ENCODE results near the gene BCR. TPM values are rescaled to one million over a fixed set of nuclear protein-coding genes. Genes with fewer than 3 reads are reported as not detected.

BCR gene
- total RNA-seq, 3 donors from 2014 or later: 43.6 to 56.0 (median 49.5) TPM

- intact Hi-C loops (cut with DNase I, micrococcal nuclease): no loop called here
- no peaks in the 10 kb centered on the region for H3K4me1 ChIP-seq (ENCODE audit: low read depth)
- ATAC-seq: no peak
- H3K36me3 ChIP-seq (ENCODE audit: low read depth): no peaks in the 10 kb centered on the region
- no peak overlapping the region for H3K4me3 ChIP-seq
- H3K9me3 ChIP-seq: no peaks in the 10 kb centered on the region
- no peak for DNase-seq
- TF ChIP-seq, protein P1, sequence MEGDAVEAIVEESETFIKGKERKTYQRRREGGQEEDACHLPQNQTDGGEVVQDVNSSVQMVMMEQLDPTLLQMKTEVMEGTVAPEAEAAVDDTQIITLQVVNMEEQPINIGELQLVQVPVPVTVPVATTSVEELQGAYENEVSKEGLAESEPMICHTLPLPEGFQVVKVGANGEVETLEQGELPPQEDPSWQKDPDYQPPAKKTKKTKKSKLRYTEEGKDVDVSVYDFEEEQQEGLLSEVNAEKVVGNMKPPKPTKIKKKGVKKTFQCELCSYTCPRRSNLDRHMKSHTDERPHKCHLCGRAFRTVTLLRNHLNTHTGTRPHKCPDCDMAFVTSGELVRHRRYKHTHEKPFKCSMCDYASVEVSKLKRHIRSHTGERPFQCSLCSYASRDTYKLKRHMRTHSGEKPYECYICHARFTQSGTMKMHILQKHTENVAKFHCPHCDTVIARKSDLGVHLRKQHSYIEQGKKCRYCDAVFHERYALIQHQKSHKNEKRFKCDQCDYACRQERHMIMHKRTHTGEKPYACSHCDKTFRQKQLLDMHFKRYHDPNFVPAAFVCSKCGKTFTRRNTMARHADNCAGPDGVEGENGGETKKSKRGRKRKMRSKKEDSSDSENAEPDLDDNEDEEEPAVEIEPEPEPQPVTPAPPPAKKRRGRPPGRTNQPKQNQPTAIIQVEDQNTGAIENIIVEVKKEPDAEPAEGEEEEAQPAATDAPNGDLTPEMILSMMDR (IDR thresholded peaks at IDR 0.05): no peak
Measured at GRCh38 chr22:23268877-23269276, 88.6 kb downstream of the BCR start.

DNA sequence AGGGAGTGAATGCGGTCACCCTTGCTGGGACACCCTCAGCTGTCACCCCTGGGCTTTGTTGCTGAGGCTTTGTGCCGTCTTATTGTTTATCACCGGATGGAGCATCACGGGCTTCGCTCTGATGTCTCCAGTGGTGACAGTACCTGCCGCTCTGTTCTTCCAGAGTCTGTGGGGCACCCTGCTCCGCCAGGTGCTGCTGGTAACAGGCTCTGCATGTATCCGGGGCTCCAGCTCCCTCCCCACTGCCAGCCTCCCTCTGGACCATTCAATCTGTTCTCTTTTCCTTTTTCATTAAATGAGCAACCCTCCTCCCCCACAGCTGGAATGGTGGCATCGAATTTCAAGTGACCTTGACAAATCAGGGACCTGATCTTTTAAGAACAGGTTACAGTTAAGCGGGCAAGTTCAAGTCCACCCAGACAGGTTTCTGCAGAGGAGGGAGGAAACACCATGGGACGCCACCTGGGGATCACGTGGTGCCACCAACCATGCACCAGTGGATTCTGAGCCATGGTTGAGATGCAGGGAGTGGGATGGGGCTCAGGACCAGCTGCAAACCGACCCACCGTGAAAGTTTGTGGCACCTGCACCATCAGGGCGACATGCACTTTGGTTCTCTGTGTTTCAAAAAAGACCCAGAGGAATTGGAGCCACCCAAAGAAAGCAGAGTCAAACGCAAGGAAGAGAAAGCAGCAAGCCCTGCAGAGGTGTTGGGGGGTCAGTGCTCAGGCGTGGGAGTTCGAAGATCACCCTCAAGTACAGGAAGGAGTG is 89.3 kb downstream of the BCR start:
- no peak overlapping the region for H3K4me3 ChIP-seq
- intact Hi-C loops (cut with DNase I, micrococcal nuclease): no loop called here
- H3K9me3 ChIP-seq: no peaks in the 10 kb centered on the region
- DNase-seq: no peak
- peak; percentile 37 for ATAC-seq
- H3K36me3 ChIP-seq (ENCODE audit: low read depth): no peaks in the 10 kb centered on the region
- H3K4me1 ChIP-seq (ENCODE audit: low read depth): no peaks in the 10 kb centered on the region
- TF ChIP-seq, protein P1 (IDR thresholded peaks at IDR 0.05): no peak

DNA sequence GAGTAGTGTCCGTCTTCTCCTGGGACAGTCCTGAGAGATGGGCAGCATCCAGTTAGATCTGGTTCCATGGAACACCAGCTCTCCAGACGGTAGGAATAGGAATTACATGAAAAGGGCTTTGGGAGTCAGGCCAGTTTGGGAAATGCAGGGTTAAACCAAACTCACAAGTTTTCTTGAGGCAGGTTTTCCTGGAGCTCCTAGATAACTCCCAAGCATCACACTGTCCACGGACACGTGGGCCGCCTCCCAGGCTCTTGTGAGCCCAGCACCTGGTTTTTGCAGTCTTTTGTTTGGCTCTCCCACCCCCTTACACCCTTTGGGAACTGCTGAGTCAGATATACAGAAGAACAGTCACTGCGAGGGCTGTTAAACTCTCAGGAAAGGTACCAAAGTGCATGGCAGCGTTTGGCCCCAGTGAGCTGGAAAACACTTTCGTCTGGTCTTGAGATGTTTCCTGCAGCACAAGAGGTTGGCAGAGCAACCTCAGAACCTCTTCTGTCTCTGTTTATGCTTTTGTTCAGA is 90.0 kb downstream of the BCR start:
- intact Hi-C loops (cut with DNase I, micrococcal nuclease): no loop called here
- Histone ChIP-seq H3K4me3 (no peak overlapping the region), H3K36me3 (ENCODE audit: low read depth) (no peaks in the 10 kb centered on the region), H3K9me3 (no peaks in the 10 kb centered on the region), H3K4me1 (ENCODE audit: low read depth) (no peaks in the 10 kb centered on the region)
- TF ChIP-seq, protein P1 (IDR thresholded peaks at IDR 0.05): no peak
- DNase-seq: no peak
- no peak for ATAC-seq

- intact Hi-C loops (cut with DNase I, micrococcal nuclease): no loop called here
- Histone ChIP-seq H3K4me3 (no peak overlapping the region), H3K36me3 (ENCODE audit: low read depth) (no peaks in the 10 kb centered on the region), H3K9me3 (no peaks in the 10 kb centered on the region), H3K4me1 (ENCODE audit: low read depth) (no peaks in the 10 kb centered on the region)
- TF ChIP-seq, protein P1 (IDR thresholded peaks at IDR 0.05): no peak
- no peak for ATAC-seq
- DNase-seq: no peak
Measured at GRCh38 chr22:23270798-23271596, 90.7 kb downstream of the BCR start.

- H3K9me3 ChIP-seq: no peaks in the 10 kb centered on the region
- ATAC-seq: no peak
Measured at GRCh38 chr22:23271597-23271908, 91.2 kb downstream of the BCR start.

More at GRCh38 chr22:23271597-23271908, 91.2 kb downstream of the BCR start:
- TF ChIP-seq, protein P1 (IDR thresholded peaks at IDR 0.05): no peak
- Histone ChIP-seq H3K4me1 (ENCODE audit: low read depth) (no peaks in the 10 kb centered on the region), H3K4me3 (no peak overlapping the region), H3K36me3 (ENCODE audit: low read depth) (no peaks in the 10 kb centered on the region)
- intact Hi-C loops (cut with DNase I, micrococcal nuclease): no loop called here
- no peak for DNase-seq

All from mucosa of descending colon (tissue), 3 donors.